ENCODE measurements around the gene APOBEC2. TPM values are rescaled to one million over a fixed set of nuclear protein-coding genes. Genes with fewer than 3 reads are reported as not detected.

APOBEC2 gene
- total and polyA plus RNA-seq, 2 of the 4 experiments (the other 2 are of a cell fraction), result not detected

DNA sequence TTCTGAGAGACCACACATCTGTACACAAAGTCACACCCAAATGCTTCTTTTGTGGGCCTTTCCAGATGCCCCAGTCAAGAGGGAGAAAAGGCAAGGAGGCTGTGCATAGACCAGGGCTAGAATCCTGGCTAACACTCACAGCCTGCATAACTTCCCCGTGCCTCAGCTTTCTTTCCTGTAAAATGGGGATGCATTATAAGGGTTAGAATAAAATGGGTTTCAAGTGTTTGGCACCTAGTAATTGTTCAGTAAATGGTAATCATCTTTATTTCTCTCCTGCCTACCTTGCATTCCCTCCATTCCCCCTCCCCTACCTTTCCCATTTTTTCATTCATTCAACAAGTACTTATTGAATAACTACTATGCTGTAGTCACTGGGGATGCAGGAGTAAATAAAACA lies 43.3 kb upstream of the APOBEC2 start:
- Histone ChIP-seq H4K8ac (ENCODE audit: low read depth in 2 of 2, low read length in 2 of 2) (no peak overlapping the region), H3K9me1 (ENCODE audit: insufficient read depth, low read length) (no peaks in the 10 kb centered on the region), H3K14ac (replicated peaks; ENCODE audit: low read depth, low read length) (no peak overlapping the region), H2BK20ac (ENCODE audit: low read depth, low read length) (no peak overlapping the region), H2BK15ac (ENCODE audit: low read depth, low read length) (no peak overlapping the region), H3K56ac (ENCODE audit: extremely low read depth, insufficient read depth, low read length) (no peak overlapping the region), H3K4me1 (ENCODE audit: control insufficient read depth, insufficient read depth, low read length) (no peaks in the 10 kb centered on the region), H3K4ac (ENCODE audit: low read depth, low read length) (no peak overlapping the region), H3K36me3 (ENCODE audit: control insufficient read depth, insufficient read depth, low read length) (no peaks in the 10 kb centered on the region), H3K18ac (ENCODE audit: low read depth, low read length) (no peak overlapping the region), H3K23ac (ENCODE audit: low read depth, low read length) (no peak overlapping the region), H3K4me2 (ENCODE audit: low read depth, low read length) (no peak overlapping the region), H3K27me3 (ENCODE audit: control insufficient read depth, insufficient read depth, low read length) (peaks cover 15% of the 10 kb centered on the region), H3K4me3 (ENCODE audit: insufficient read depth, low read depth, low read length) (no peak overlapping the region), H3K27ac (ENCODE audit: insufficient read depth, low read length) (no peak overlapping the region), H2AFZ (replicated peaks; ENCODE audit: low read length, poor library complexity) (no peak overlapping the region), H3K9ac (ENCODE audit: low read depth, low read length) (no peak overlapping the region), H2AK9ac (replicated peaks; ENCODE audit: low read depth, low read length, poor library complexity) (no peak overlapping the region), H4K20me1 (ENCODE audit: insufficient read depth, low read length) (no peaks in the 10 kb centered on the region), H3K79me1 (ENCODE audit: low read depth in 1 of 2, low read length in 2 of 2) (no peaks in the 10 kb centered on the region), H2BK5ac (ENCODE audit: low read depth, low read length, poor library complexity, severe bottlenecking) (no peak overlapping the region), H2AK5ac (ENCODE audit: low read depth, low read length) (no peak overlapping the region), H2BK120ac (ENCODE audit: low read depth, low read length) (no peak overlapping the region), H4K5ac (ENCODE audit: low read depth, low read length) (no peak overlapping the region), H3K9me3 (ENCODE audit: control insufficient read depth, insufficient read depth, low read length) (no peaks in the 10 kb centered on the region), H4K91ac (ENCODE audit: insufficient read depth, low read depth, low read length) (no peak overlapping the region)
- ChIA-PET CTCF (no interaction called here), POLR2A (ENCODE audit: unreplicated experiment) (no interaction called here)
- no TSS peak for BruUV-seq (replicated peaks)
- in situ Hi-C loops (cut with MboI; ENCODE audit: low sequenced_read_pairs) (no loop called here), intact Hi-C loops (cut with micrococcal nuclease) (no loop called here), dilution Hi-C loops (cut with HindIII; ENCODE audit: low sequenced_read_pairs, unreplicated experiment) (no loop called here)
- ATAC-seq (ENCODE audit: low read depth) (no peak), DNase-seq (no peak)
- whole genome bisulfite sequencing, 2 experiments (ENCODE audit: extremely low coverage in 2 of 2, insufficient read length in 1 of 2), result no CpG with 5 or more reads among the region's 1 CpG
- TF ChIP-seq SMC3 (IDR thresholded peaks at IDR 0.05; ENCODE audit: low read depth, low read length) (no peak), RFX5 (IDR thresholded peaks at IDR 0.05; ENCODE audit: low read depth, low read length) (no peak), RAD21 (IDR thresholded peaks at IDR 0.05; ENCODE audit: low read length) (no peak), POLR2A (IDR thresholded peaks at IDR 0.05; ENCODE audit: low read depth, low read length) (no peak), CHD1 (IDR thresholded peaks at IDR 0.05; ENCODE audit: low read depth, low read length) (no peak), MAZ (IDR thresholded peaks at IDR 0.05; ENCODE audit: borderline replicate concordance, low read depth, low read length) (no peak), NFE2L2 (IDR thresholded peaks at IDR 0.05; ENCODE audit: low read depth, low read length) (no peak), MAFK (IDR thresholded peaks at IDR 0.05; ENCODE audit: low read depth, low read length) (no peak)
- TF ChIP-seq, protein P1, sequence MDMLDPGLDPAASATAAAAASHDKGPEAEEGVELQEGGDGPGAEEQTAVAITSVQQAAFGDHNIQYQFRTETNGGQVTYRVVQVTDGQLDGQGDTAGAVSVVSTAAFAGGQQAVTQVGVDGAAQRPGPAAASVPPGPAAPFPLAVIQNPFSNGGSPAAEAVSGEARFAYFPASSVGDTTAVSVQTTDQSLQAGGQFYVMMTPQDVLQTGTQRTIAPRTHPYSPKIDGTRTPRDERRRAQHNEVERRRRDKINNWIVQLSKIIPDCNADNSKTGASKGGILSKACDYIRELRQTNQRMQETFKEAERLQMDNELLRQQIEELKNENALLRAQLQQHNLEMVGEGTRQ (IDR thresholded peaks at IDR 0.05; ENCODE audit: low read depth, low read length), result no peak
- TF ChIP-seq, protein P2, sequence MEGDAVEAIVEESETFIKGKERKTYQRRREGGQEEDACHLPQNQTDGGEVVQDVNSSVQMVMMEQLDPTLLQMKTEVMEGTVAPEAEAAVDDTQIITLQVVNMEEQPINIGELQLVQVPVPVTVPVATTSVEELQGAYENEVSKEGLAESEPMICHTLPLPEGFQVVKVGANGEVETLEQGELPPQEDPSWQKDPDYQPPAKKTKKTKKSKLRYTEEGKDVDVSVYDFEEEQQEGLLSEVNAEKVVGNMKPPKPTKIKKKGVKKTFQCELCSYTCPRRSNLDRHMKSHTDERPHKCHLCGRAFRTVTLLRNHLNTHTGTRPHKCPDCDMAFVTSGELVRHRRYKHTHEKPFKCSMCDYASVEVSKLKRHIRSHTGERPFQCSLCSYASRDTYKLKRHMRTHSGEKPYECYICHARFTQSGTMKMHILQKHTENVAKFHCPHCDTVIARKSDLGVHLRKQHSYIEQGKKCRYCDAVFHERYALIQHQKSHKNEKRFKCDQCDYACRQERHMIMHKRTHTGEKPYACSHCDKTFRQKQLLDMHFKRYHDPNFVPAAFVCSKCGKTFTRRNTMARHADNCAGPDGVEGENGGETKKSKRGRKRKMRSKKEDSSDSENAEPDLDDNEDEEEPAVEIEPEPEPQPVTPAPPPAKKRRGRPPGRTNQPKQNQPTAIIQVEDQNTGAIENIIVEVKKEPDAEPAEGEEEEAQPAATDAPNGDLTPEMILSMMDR (conservative IDR thresholded peaks at IDR 0.05; ENCODE audit: low read depth, low read length), result no peak
